Activated T-helper 2 cell treated with anti-CD3 and anti-CD28 coated beads, Interferon-gamma antibody, Interleukin-2, Interleukin-4, amounts not matched to agents 10 μg/mL and 5 μg/mL and 100 μg/mL, durations not matched to agents 14 hours and 24 hours and 36 hours (primary cell): ENCODE results near the gene PRIMPOL. TPM values are rescaled to one million over a fixed set of nuclear protein-coding genes. Genes with fewer than 3 reads are reported as not detected.
"Not testable (repeated sequence)": the region's sequence is repeated elsewhere in the genome, so short reads cannot be mapped to it uniquely, and the experiment has no call there.

Experiments
- DNase-seq: peaks from one replicate; pipeline ENCODE4 v3.0.0; 2021; ENCODE audit warnings: low spot score
- H3K27ac Mint-ChIP-seq: one replicate; pipeline ENCODE4 v1.8.0; 2021; ENCODE audit warnings: mixed read lengths
- H3K27me3 Mint-ChIP-seq: one replicate; pipeline ENCODE4 v1.8.0; 2021; ENCODE audit warnings: low read depth, mixed read lengths
- H3K36me3 Mint-ChIP-seq: one replicate; pipeline ENCODE4 v1.8.0; 2021; ENCODE audit warnings: low read depth, mixed read lengths
- H3K4me1 Mint-ChIP-seq: one replicate; pipeline ENCODE4 v1.8.0; 2021; ENCODE audit warnings: low read depth, mixed read lengths
- H3K4me3 Mint-ChIP-seq: one replicate; pipeline ENCODE4 v1.8.0; 2021; ENCODE audit warnings: low read depth, mild to moderate bottlenecking, moderate library complexity, mixed read lengths
- H3K9me3 Mint-ChIP-seq: one replicate; pipeline ENCODE4 v1.8.0; 2021; ENCODE audit warnings: mixed read lengths
- intact Hi-C: fragments of 100-400 bp; cut with micrococcal nuclease; formaldehyde crosslinking; loops from one replicate; pipeline ENCODE4 v1.15.1; 2023
- total RNA-seq: library from RNA; stranded (reverse); gene quantifications from 2 replicates; pipeline ENCODE4 v1.2.3, GENCODE V29; 2022

The PRIMPOL gene
- total RNA-seq, 1 donor from 2014 or later = 16.2 TPM

- H3K27me3 Mint-ChIP-seq = not testable (repeated sequence)
Measured at GRCh38 chr4:184624504-184624903, 25.0 kb upstream of the PRIMPOL start.

GRCh38 chr4:184624972-184625554 lies 24.5 kb upstream of the PRIMPOL start:
- intact Hi-C loops = loop anchor here (5.0 kb wide), 1 partner anchor 43 kb away; no protein-coding TSS in a partner anchor
- H3K36me3 Mint-ChIP-seq = peaks cover 76% of the 10 kb centered on the region
- peak overlapping the region; percentile 67 for H3K27ac Mint-ChIP-seq
- H3K4me1 Mint-ChIP-seq = peaks cover 36% of the 10 kb centered on the region
- no peaks in the 10 kb centered on the region for H3K27me3 Mint-ChIP-seq
- DNase-seq = no peak
- H3K9me3 Mint-ChIP-seq = no peaks in the 10 kb centered on the region
- H3K4me3 Mint-ChIP-seq = no peak overlapping the region

More at GRCh38 chr4:184624504-184624903, 25.0 kb upstream of the PRIMPOL start:
- H3K4me1 Mint-ChIP-seq = peaks cover 34% of the 10 kb centered on the region
- H3K36me3 Mint-ChIP-seq = peaks cover 72% of the 10 kb centered on the region
- H3K4me3 Mint-ChIP-seq, DNase-seq, H3K9me3 Mint-ChIP-seq, intact Hi-C loops: not testable (repeated sequence)
- H3K27ac Mint-ChIP-seq = peak overlapping the region; percentile 67

GRCh38 chr4:184625783-184626596 lies 23.5 kb upstream of the PRIMPOL start:
- not testable (repeated sequence) for H3K4me3 Mint-ChIP-seq, H3K27me3 Mint-ChIP-seq, DNase-seq, H3K9me3 Mint-ChIP-seq
- H3K27ac Mint-ChIP-seq = peak overlapping the region; percentile 67
- intact Hi-C loops = loop anchor here (5.0 kb wide), 1 partner anchor 44 kb away; no protein-coding TSS in a partner anchor
- H3K4me1 Mint-ChIP-seq = peaks cover 38% of the 10 kb centered on the region
- peaks cover 81% of the 10 kb centered on the region for H3K36me3 Mint-ChIP-seq

- no peak overlapping the region for H3K27ac Mint-ChIP-seq
- no peak overlapping the region for H3K4me3 Mint-ChIP-seq
- no peaks in the 10 kb centered on the region for H3K9me3 Mint-ChIP-seq
- no peaks in the 10 kb centered on the region for H3K27me3 Mint-ChIP-seq
- peaks cover 89% of the 10 kb centered on the region for H3K36me3 Mint-ChIP-seq
- intact Hi-C loops = loop anchor here (5.0 kb wide), 1 partner anchor 46 kb away; no protein-coding TSS in a partner anchor
- H3K4me1 Mint-ChIP-seq = peaks cover 42% of the 10 kb centered on the region
- no peak for DNase-seq
Measured at GRCh38 chr4:184628103-184628502, 21.4 kb upstream of the PRIMPOL start.

GRCh38 chr4:184632842-184633241 lies 16.7 kb upstream of the PRIMPOL start:
- H3K36me3 Mint-ChIP-seq = peaks cover 88% of the 10 kb centered on the region
- no peaks in the 10 kb centered on the region for H3K27me3 Mint-ChIP-seq
- intact Hi-C loops = no loop called here
- H3K4me3 Mint-ChIP-seq = no peak overlapping the region
- H3K4me1 Mint-ChIP-seq = peaks cover 19% of the 10 kb centered on the region
- H3K9me3 Mint-ChIP-seq = no peaks in the 10 kb centered on the region
- no peak for DNase-seq
- H3K27ac Mint-ChIP-seq = no peak overlapping the region

- no peak overlapping the region for H3K27ac Mint-ChIP-seq
- no peak for DNase-seq
- peaks cover 35% of the 10 kb centered on the region for H3K4me1 Mint-ChIP-seq
- no peaks in the 10 kb centered on the region for H3K27me3 Mint-ChIP-seq
- intact Hi-C loops = no loop called here
- peaks cover 89% of the 10 kb centered on the region for H3K36me3 Mint-ChIP-seq
- H3K9me3 Mint-ChIP-seq = no peaks in the 10 kb centered on the region
- H3K4me3 Mint-ChIP-seq = no peak overlapping the region
Measured at GRCh38 chr4:184635381-184635780, 14.2 kb upstream of the PRIMPOL start.

- Mint-ChIP-seq H3K27ac (no peak overlapping the region), H3K36me3 (peaks cover 87% of the 10 kb centered on the region), H3K9me3 (no peaks in the 10 kb centered on the region), H3K4me1 (peaks cover 39% of the 10 kb centered on the region), H3K27me3 (no peaks in the 10 kb centered on the region), H3K4me3 (no peak overlapping the region)
- no peak for DNase-seq
- intact Hi-C loops = no loop called here
Measured at GRCh38 chr4:184636144-184636543, 13.4 kb upstream of the PRIMPOL start.

GRCh38 chr4:184636897-184637296 lies 12.6 kb upstream of the PRIMPOL start:
- H3K36me3 Mint-ChIP-seq = peaks cover 88% of the 10 kb centered on the region
- intact Hi-C loops = no loop called here
- H3K27me3 Mint-ChIP-seq = no peaks in the 10 kb centered on the region
- H3K4me1 Mint-ChIP-seq = peaks cover 45% of the 10 kb centered on the region
- DNase-seq = no peak
- no peak overlapping the region for H3K27ac Mint-ChIP-seq
- no peak overlapping the region for H3K4me3 Mint-ChIP-seq
- no peaks in the 10 kb centered on the region for H3K9me3 Mint-ChIP-seq

- intact Hi-C loops = loop anchor here (5.0 kb wide), 1 partner anchor 284 kb away; no protein-coding TSS in a partner anchor
- H3K36me3 Mint-ChIP-seq = peaks cover 87% of the 10 kb centered on the region
- no peak overlapping the region for H3K4me3 Mint-ChIP-seq
- no peak for DNase-seq
- no peaks in the 10 kb centered on the region for H3K27me3 Mint-ChIP-seq
- H3K9me3 Mint-ChIP-seq = no peaks in the 10 kb centered on the region
- peaks cover 52% of the 10 kb centered on the region for H3K4me1 Mint-ChIP-seq
- peak overlapping the region; percentile 43 for H3K27ac Mint-ChIP-seq
Measured at GRCh38 chr4:184641022-184641421, 8.5 kb upstream of the PRIMPOL start.

- peaks cover 87% of the 10 kb centered on the region for H3K36me3 Mint-ChIP-seq
- H3K9me3 Mint-ChIP-seq = no peaks in the 10 kb centered on the region
- no peak overlapping the region for H3K4me3 Mint-ChIP-seq
- no peaks in the 10 kb centered on the region for H3K27me3 Mint-ChIP-seq
- DNase-seq = no peak
- H3K4me1 Mint-ChIP-seq = peaks cover 56% of the 10 kb centered on the region
- intact Hi-C loops = loop anchor here (5.0 kb wide), 1 partner anchor 284 kb away; no protein-coding TSS in a partner anchor
- no peak overlapping the region for H3K27ac Mint-ChIP-seq
Measured at GRCh38 chr4:184641451-184641850, 8.1 kb upstream of the PRIMPOL start.

GRCh38 chr4:184643731-184644130 lies 5.8 kb upstream of the PRIMPOL start:
- Mint-ChIP-seq H3K27me3 (no peaks in the 10 kb centered on the region), H3K36me3 (peaks cover 85% of the 10 kb centered on the region), H3K27ac (peak overlapping the region; percentile 74), H3K9me3 (no peaks in the 10 kb centered on the region), H3K4me3 (peak overlapping the region; percentile 64), H3K4me1 (peaks cover 66% of the 10 kb centered on the region)
- DNase-seq = no peak
- intact Hi-C loops = loop anchor here (5.0 kb wide), 1 partner anchor 286 kb away; no protein-coding TSS in a partner anchor

- peak overlapping the region; percentile 79 for H3K27ac Mint-ChIP-seq
- H3K27me3 Mint-ChIP-seq = no peaks in the 10 kb centered on the region
- H3K36me3 Mint-ChIP-seq = peaks cover 75% of the 10 kb centered on the region
- H3K9me3 Mint-ChIP-seq = no peaks in the 10 kb centered on the region
- H3K4me1 Mint-ChIP-seq = peaks cover 56% of the 10 kb centered on the region
- intact Hi-C loops = loop anchor here (5.0 kb wide), 3 partner anchors 68 to 287 kb away; partner anchors contain the start of gene ACSL1
- no peak for DNase-seq
- H3K4me3 Mint-ChIP-seq = peak overlapping the region; percentile 53
Measured at GRCh38 chr4:184644553-184645307, 4.8 kb upstream of the PRIMPOL start.
